ENCODE data around the gene SCRN1. TPM values are rescaled to one million over a fixed set of nuclear protein-coding genes. Genes with fewer than 3 reads are reported as not detected.
A peak's percentile ranks its signal among the peaks of the same experiment; 100 is the strongest.

Gene SCRN1
- total and polyA plus RNA-seq, 2 of the 4 experiments (the other 2 are of a cell fraction), result 57.1 to 124 TPM

DNA sequence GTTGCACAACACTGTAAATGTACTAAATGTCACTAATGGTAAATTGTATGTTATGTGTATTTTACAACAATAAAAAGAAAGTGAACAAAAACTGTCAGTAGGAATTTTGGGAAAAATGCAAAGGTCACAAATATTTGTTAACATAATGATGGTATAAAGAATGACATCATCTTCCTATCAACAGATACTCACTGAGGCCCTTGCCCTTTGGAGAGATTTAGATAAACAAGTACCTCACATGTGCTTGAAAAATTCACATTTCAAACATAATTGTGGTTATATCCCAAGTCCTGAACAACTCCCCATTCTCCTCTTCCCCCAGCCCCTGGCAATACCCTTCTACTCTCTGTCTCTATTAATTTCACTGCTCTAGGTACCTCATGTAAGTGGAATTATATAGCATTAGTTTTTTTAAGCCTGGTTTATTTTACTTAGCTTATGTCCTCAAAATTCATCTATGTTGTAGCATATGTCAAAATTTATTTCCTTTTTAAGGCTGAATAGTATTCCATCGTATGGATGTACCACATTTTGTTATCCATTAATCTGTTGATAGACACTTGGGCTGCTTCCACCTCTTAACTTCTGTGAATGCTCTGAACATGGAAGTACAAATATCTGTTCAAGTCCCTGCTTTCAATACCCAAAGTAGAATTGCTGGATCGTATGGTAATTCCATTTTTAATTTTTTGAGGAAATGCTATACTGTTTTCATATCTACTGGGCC is 92.8 kb downstream of the SCRN1 start:
- Histone ChIP-seq H3K23ac (ENCODE audit: low read depth, low read length) (no peak overlapping the region), H3K9ac (ENCODE audit: low read depth, low read length) (no peak overlapping the region), H3K27ac (ENCODE audit: insufficient read depth, low read length) (no peak overlapping the region), H3K9me1 (ENCODE audit: insufficient read depth, low read length) (no peaks in the 10 kb centered on the region), H3K36me3 (ENCODE audit: control insufficient read depth, insufficient read depth, low read length) (no peaks in the 10 kb centered on the region), H3K4ac (ENCODE audit: low read depth, low read length) (no peak overlapping the region), H2BK120ac (ENCODE audit: low read depth, low read length) (no peak overlapping the region), H3K9me3 (ENCODE audit: control insufficient read depth, insufficient read depth, low read length) (no peaks in the 10 kb centered on the region; the same call in 1 of the 2 replicates), H3K56ac (ENCODE audit: extremely low read depth, insufficient read depth, low read length) (no peak overlapping the region), H3K14ac (replicated peaks; ENCODE audit: low read depth, low read length) (no peak overlapping the region), H2BK15ac (ENCODE audit: low read depth, low read length) (no peak overlapping the region), H4K91ac (ENCODE audit: insufficient read depth, low read depth, low read length) (no peak overlapping the region), H3K4me1 (ENCODE audit: control insufficient read depth, insufficient read depth, low read length) (no peaks in the 10 kb centered on the region), H2AFZ (replicated peaks; ENCODE audit: low read length, poor library complexity) (no peak overlapping the region), H2BK20ac (ENCODE audit: low read depth, low read length) (no peak overlapping the region), H3K79me1 (ENCODE audit: low read depth in 1 of 2, low read length in 2 of 2) (no peaks in the 10 kb centered on the region), H3K4me3 (ENCODE audit: insufficient read depth, low read depth, low read length) (no peak overlapping the region), H3K27me3 (ENCODE audit: control insufficient read depth, insufficient read depth, low read length) (peaks cover 15% of the 10 kb centered on the region), H2BK5ac (ENCODE audit: low read depth, low read length, poor library complexity, severe bottlenecking) (no peak overlapping the region), H3K4me2 (ENCODE audit: low read depth, low read length) (no peak overlapping the region), H2AK5ac (ENCODE audit: low read depth, low read length) (no peak overlapping the region), H4K5ac (ENCODE audit: low read depth, low read length) (no peak overlapping the region), H4K8ac (ENCODE audit: low read depth in 2 of 2, low read length in 2 of 2) (no peak overlapping the region), H2AK9ac (replicated peaks; ENCODE audit: low read depth, low read length, poor library complexity) (no peak overlapping the region), H3K18ac (ENCODE audit: low read depth, low read length) (no peak overlapping the region), H4K20me1 (ENCODE audit: insufficient read depth, low read length) (no peaks in the 10 kb centered on the region)
- ATAC-seq (ENCODE audit: low read depth) (peak; percentile 67), DNase-seq (peak; percentile 40)
- no peak for TF ChIP-seq MAZ (IDR thresholded peaks at IDR 0.05; ENCODE audit: borderline replicate concordance, low read depth, low read length)
- TF ChIP-seq CEBPB (IDR thresholded peaks at IDR 0.05; ENCODE audit: low read depth, low read length), result peak; percentile 37; the same call in 1 of the 2 replicates
- TF ChIP-seq, protein P1, sequence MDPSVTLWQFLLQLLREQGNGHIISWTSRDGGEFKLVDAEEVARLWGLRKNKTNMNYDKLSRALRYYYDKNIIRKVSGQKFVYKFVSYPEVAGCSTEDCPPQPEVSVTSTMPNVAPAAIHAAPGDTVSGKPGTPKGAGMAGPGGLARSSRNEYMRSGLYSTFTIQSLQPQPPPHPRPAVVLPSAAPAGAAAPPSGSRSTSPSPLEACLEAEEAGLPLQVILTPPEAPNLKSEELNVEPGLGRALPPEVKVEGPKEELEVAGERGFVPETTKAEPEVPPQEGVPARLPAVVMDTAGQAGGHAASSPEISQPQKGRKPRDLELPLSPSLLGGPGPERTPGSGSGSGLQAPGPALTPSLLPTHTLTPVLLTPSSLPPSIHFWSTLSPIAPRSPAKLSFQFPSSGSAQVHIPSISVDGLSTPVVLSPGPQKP (IDR thresholded peaks at IDR 0.05; ENCODE audit: borderline replicate concordance, low read depth, low read length), result no peak
- TF ChIP-seq, protein P2, sequence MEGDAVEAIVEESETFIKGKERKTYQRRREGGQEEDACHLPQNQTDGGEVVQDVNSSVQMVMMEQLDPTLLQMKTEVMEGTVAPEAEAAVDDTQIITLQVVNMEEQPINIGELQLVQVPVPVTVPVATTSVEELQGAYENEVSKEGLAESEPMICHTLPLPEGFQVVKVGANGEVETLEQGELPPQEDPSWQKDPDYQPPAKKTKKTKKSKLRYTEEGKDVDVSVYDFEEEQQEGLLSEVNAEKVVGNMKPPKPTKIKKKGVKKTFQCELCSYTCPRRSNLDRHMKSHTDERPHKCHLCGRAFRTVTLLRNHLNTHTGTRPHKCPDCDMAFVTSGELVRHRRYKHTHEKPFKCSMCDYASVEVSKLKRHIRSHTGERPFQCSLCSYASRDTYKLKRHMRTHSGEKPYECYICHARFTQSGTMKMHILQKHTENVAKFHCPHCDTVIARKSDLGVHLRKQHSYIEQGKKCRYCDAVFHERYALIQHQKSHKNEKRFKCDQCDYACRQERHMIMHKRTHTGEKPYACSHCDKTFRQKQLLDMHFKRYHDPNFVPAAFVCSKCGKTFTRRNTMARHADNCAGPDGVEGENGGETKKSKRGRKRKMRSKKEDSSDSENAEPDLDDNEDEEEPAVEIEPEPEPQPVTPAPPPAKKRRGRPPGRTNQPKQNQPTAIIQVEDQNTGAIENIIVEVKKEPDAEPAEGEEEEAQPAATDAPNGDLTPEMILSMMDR (conservative IDR thresholded peaks at IDR 0.05; ENCODE audit: low read depth, low read length), result no peak
- in situ Hi-C loops (cut with MboI; ENCODE audit: low sequenced_read_pairs) (no loop called here), dilution Hi-C loops (cut with HindIII; ENCODE audit: low sequenced_read_pairs, unreplicated experiment) (no loop called here), intact Hi-C loops (cut with micrococcal nuclease) (no loop called here)
- no TSS peak for BruUV-seq (replicated peaks)
- no CpG with 5 or more reads among the region's 2 CpGs for WGBS, 2 experiments (ENCODE audit: extremely low coverage in 2 of 2, insufficient read length in 1 of 2)
- CTCF ChIA-PET, result interaction anchor here (1.0 kb wide), 1 partner anchor 19 kb away, joined by 3 read pairs; no protein-coding TSS in a partner anchor
- POLR2A ChIA-PET (ENCODE audit: unreplicated experiment), result no interaction called here

All from IMR-90 (cell line).